Activated CD8-positive, alpha-beta memory T cell treated with anti-CD3 and anti-CD28 coated beads, Interleukin-2, amount 50 U/mL, for 4 hours (primary cell): Measurements from ENCODE around the gene QRFP.

Source experiments
- DNase-seq: peaks from one replicate; pipeline ENCODE4 v3.0.0-alpha.2; 2020

Gene QRFP

GRCh38 chr9:130890870-130891687, 5.5 kb downstream of the QRFP start:
- DNase-seq = no peak

GRCh38 chr9:130890124-130890523, 6.5 kb downstream of the QRFP start:
- DNase-seq = no peak

- DNase-seq = no peak
Observed at GRCh38 chr9:130888146-130888885, 8.3 kb downstream of the QRFP start.

GRCh38 chr9:130887494-130888144, 9.0 kb downstream of the QRFP start:
- no peak for DNase-seq

GRCh38 chr9:130886981-130887380, 9.6 kb downstream of the QRFP start:
- no peak for DNase-seq

GRCh38 chr9:130885484-130886375, 10.9 kb downstream of the QRFP start:
- no peak for DNase-seq

GRCh38 chr9:130884542-130885483, 11.8 kb downstream of the QRFP start:
- DNase-seq = no peak

GRCh38 chr9:130884111-130884531, 12.5 kb downstream of the QRFP start:
- no peak for DNase-seq

- DNase-seq = no peak
Observed at GRCh38 chr9:130883479-130883878, 13.1 kb downstream of the QRFP start.

GRCh38 chr9:130882696-130883225, 13.9 kb downstream of the QRFP start:
- DNase-seq = no peak

GRCh38 chr9:130881516-130881915, 15.1 kb downstream of the QRFP start:
- no peak for DNase-seq

GRCh38 chr9:130880599-130881220, 15.9 kb downstream of the QRFP start:
- no peak for DNase-seq

- no peak for DNase-seq
Observed at GRCh38 chr9:130879863-130880411, 16.7 kb downstream of the QRFP start.

GRCh38 chr9:130878295-130878694, 18.3 kb downstream of the QRFP start:
- DNase-seq = no peak

- DNase-seq = no peak
Observed at GRCh38 chr9:130877300-130877699, 19.3 kb downstream of the QRFP start.

- no peak for DNase-seq
Observed at GRCh38 chr9:130874783-130875182, 21.8 kb downstream of the QRFP start.

- no peak for DNase-seq
Observed at GRCh38 chr9:130873966-130874365, 22.6 kb downstream of the QRFP start.

- no peak for DNase-seq
Observed at GRCh38 chr9:130872912-130873503, 23.6 kb downstream of the QRFP start.

- DNase-seq = no peak
Observed at GRCh38 chr9:130872508-130872907, 24.1 kb downstream of the QRFP start.

GRCh38 chr9:130872093-130872492, 24.5 kb downstream of the QRFP start:
- DNase-seq = no peak
